Neural progenitor cell (in vitro differentiated cells): ENCODE results near the gene PHACTR1. TPM values are rescaled to one million over a fixed set of nuclear protein-coding genes. Genes with fewer than 3 reads are reported as not detected.

Experiments
- DNase-seq: peaks from one replicate; pipeline ENCODE4 v3.0.0-alpha.2; 2016; ENCODE audit warnings: low spot score
- H2AFZ ChIP-seq: fragments of 200-600 bp; sonication (generic); replicated peaks from 2 replicates; pipeline ENCODE4 v1.6.1; 2016; ENCODE audit warnings: antibody characterized with exemption
- H3F3A ChIP-seq: fragments of 200-600 bp; sonication (generic); 2 replicates; pipeline ENCODE4 v1.6.1; 2016; ENCODE audit warnings: antibody characterized with exemption, low read depth
- H3K27ac ChIP-seq: fragments of 200-600 bp; sonication (generic); 2 replicates; pipeline ENCODE4 v1.5.1; 2016; ENCODE audit warnings: mild to moderate bottlenecking
- H3K27me3 ChIP-seq: fragments of 200-600 bp; sonication (generic); 2 replicates; pipeline ENCODE4 v1.6.1; 2016; ENCODE audit warnings: mild to moderate bottlenecking, moderate library complexity
- H3K36me3 ChIP-seq: fragments of 200-600 bp; sonication (generic); 2 replicates; pipeline ENCODE4 v1.5.1; 2016
- H3K4me1 ChIP-seq: fragments of 200-600 bp; sonication (generic); 2 replicates; pipeline ENCODE4 v1.6.1; 2016; ENCODE audit warnings: mixed run types
- H3K4me2 ChIP-seq: fragments of 200-600 bp; sonication (generic); 2 replicates; pipeline ENCODE4 v1.6.1; 2016
- H3K4me3 ChIP-seq: fragments of 200-600 bp; sonication (generic); 2 replicates; pipeline ENCODE4 v1.5.1; 2016
- H3K79me2 ChIP-seq: fragments of 200-600 bp; sonication (generic); 2 replicates; pipeline ENCODE4 v1.6.1; 2016; ENCODE audit warnings: low read depth
- H3K9ac ChIP-seq: fragments of 200-600 bp; sonication (generic); 2 replicates; pipeline ENCODE4 v1.6.1; 2016
- H3K9me3 ChIP-seq: fragments of 200-600 bp; sonication (generic); 2 replicates; pipeline ENCODE4 v1.5.1; 2016; ENCODE audit warnings: low read depth
- H4K20me1 ChIP-seq: fragments of 200-600 bp; sonication (generic); 2 replicates; pipeline ENCODE4 v1.6.1; 2016; ENCODE audit warnings: low read depth
- H3K27ac Mint-ChIP-seq: 3 replicates; pipeline ENCODE4 v1.8.0; 2021; ENCODE audit warnings: mixed read lengths
- H3K27me3 Mint-ChIP-seq: 2 replicates; pipeline ENCODE4 v1.8.0; 2022; ENCODE audit warnings: low read depth, mild to moderate bottlenecking, inconsistent platforms, moderate library complexity, mixed read lengths; ENCODE audit not compliant: insufficient read depth
- H3K36me3 Mint-ChIP-seq: 3 replicates; pipeline ENCODE4 v1.8.0; 2021; ENCODE audit warnings: mixed read lengths
- H3K4me1 Mint-ChIP-seq: 3 replicates; pipeline ENCODE4 v1.8.0; 2021; ENCODE audit warnings: mixed read lengths
- H3K4me3 Mint-ChIP-seq: 3 replicates; pipeline ENCODE4 v1.8.0; 2021; ENCODE audit warnings: mild to moderate bottlenecking, moderate library complexity, mixed read lengths
- H3K9me3 Mint-ChIP-seq: 3 replicates; pipeline ENCODE4 v1.8.0; 2020; ENCODE audit warnings: mixed read lengths
- CTCF ChIP-seq: fragments of 200-600 bp; sonication (generic); IDR thresholded peaks from 2 replicates; pipeline ENCODE4 v1.5.1; 2017; ENCODE audit warnings: antibody characterized with exemption, mild to moderate bottlenecking
- EZH2 ChIP-seq: fragments of 200-600 bp; sonication (generic); IDR thresholded peaks from 2 replicates; pipeline ENCODE4 v1.6.1; 2017; ENCODE audit warnings: antibody characterized with exemption, mild to moderate bottlenecking, moderate library complexity
- EZH2phosphoT487 ChIP-seq: fragments of 200-600 bp; sonication (generic); IDR thresholded peaks from 2 replicates; pipeline ENCODE4 v1.6.1; 2017; ENCODE audit warnings: antibody characterized with exemption
- total RNA-seq: library from RNA; depleted of rRNA; stranded (reverse); fragments of >200 nt; gene quantifications from 2 replicates; pipeline ENCODE4 v1.2.3, GENCODE V29; 2015; ENCODE audit warnings: low replicate concordance

PHACTR1 gene
- total RNA-seq, 1 donor from 2014 or later, result 2.4 TPM

GRCh38 chr6:13217206-13217905, 500.8 kb downstream of the PHACTR1 start:
- Histone ChIP-seq H3F3A (no peaks in the 10 kb centered on the region), H3K4me2 (no peak overlapping the region), H3K9ac (no peak overlapping the region), H3K4me1 (no peaks in the 10 kb centered on the region), H3K27ac (no peak overlapping the region), H3K9me3 (no peaks in the 10 kb centered on the region), H3K36me3 (no peaks in the 10 kb centered on the region), H3K4me3 (no peak overlapping the region), H2AFZ (no peak overlapping the region), H3K79me2 (no peaks in the 10 kb centered on the region), H3K27me3 (no peaks in the 10 kb centered on the region), H4K20me1 (no peaks in the 10 kb centered on the region)
- no peak overlapping the region for H3K4me3 Mint-ChIP-seq
- DNase-seq, result no peak
- TF ChIP-seq EZH2phosphoT487, result no peak
- TF ChIP-seq EZH2, result no peak
- H3K27ac Mint-ChIP-seq, result no peak overlapping the region
- H3K4me1 Mint-ChIP-seq, result peaks cover 5% of the 10 kb centered on the region
- peaks cover 3% of the 10 kb centered on the region for H3K27me3 Mint-ChIP-seq
- no peaks in the 10 kb centered on the region for H3K9me3 Mint-ChIP-seq
- H3K36me3 Mint-ChIP-seq, result no peaks in the 10 kb centered on the region

- H3K79me2 ChIP-seq, result no peaks in the 10 kb centered on the region
- H3K4me3 ChIP-seq, result no peak overlapping the region
- H3K27me3 Mint-ChIP-seq, result peaks cover 3% of the 10 kb centered on the region
- TF ChIP-seq CTCF (no peak), EZH2phosphoT487 (no peak), EZH2 (no peak)
- H4K20me1 ChIP-seq, result no peaks in the 10 kb centered on the region
- no peaks in the 10 kb centered on the region for H3F3A ChIP-seq
- H3K27ac ChIP-seq, result no peak overlapping the region
- H3K27me3 ChIP-seq, result no peaks in the 10 kb centered on the region
- H3K4me1 Mint-ChIP-seq, result peaks cover 5% of the 10 kb centered on the region
- no peaks in the 10 kb centered on the region for H3K36me3 ChIP-seq
- H3K4me2 ChIP-seq, result no peak overlapping the region
- no peak overlapping the region for H2AFZ ChIP-seq
- H3K9me3 ChIP-seq, result no peaks in the 10 kb centered on the region
- H3K4me3 Mint-ChIP-seq, result no peak overlapping the region
- no peak overlapping the region for H3K9ac ChIP-seq
- H3K27ac Mint-ChIP-seq, result no peak overlapping the region
- H3K4me1 ChIP-seq, result no peaks in the 10 kb centered on the region
- no peaks in the 10 kb centered on the region for H3K9me3 Mint-ChIP-seq
- no peaks in the 10 kb centered on the region for H3K36me3 Mint-ChIP-seq
- no peak for DNase-seq
These were observed 503.7 kb downstream of the PHACTR1 start for GRCh38 chr6:13220266-13220665.

DNA sequence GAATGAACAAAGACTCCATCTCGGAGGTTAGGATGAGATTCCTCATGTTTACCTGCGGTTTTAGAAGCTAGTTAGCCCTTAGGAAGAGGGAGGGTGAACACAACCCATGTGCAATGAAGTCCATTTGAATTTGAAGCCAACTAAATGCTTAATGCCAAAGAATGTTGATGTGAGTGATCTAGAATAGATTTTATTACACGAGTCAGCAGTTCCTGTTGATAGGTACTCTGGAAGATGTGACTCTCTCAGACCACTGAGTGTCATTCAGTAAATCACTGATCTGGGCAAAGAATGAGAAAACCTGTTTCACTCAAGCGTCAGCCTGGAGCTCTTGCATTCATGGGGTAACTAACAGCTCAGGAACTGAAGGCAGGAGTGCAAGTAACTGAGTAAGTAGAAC, 505.5 kb downstream of the PHACTR1 start:
- peaks cover 3% of the 10 kb centered on the region for H3K27me3 Mint-ChIP-seq
- H3K9me3 ChIP-seq, result no peaks in the 10 kb centered on the region
- H3K4me3 Mint-ChIP-seq, result no peak overlapping the region
- no peaks in the 10 kb centered on the region for H3F3A ChIP-seq
- TF ChIP-seq EZH2phosphoT487 (no peak), CTCF (no peak), EZH2 (no peak)
- no peaks in the 10 kb centered on the region for H3K79me2 ChIP-seq
- H3K4me1 ChIP-seq, result no peaks in the 10 kb centered on the region
- peaks cover 4% of the 10 kb centered on the region for H3K4me1 Mint-ChIP-seq
- no peaks in the 10 kb centered on the region for H3K9me3 Mint-ChIP-seq
- no peaks in the 10 kb centered on the region for H3K36me3 ChIP-seq
- no peak overlapping the region for H3K4me2 ChIP-seq
- H4K20me1 ChIP-seq, result no peaks in the 10 kb centered on the region
- H3K27me3 ChIP-seq, result no peaks in the 10 kb centered on the region
- no peak overlapping the region for H3K27ac Mint-ChIP-seq
- no peak overlapping the region for H2AFZ ChIP-seq
- H3K27ac ChIP-seq, result no peak overlapping the region
- H3K4me3 ChIP-seq, result no peak overlapping the region
- no peaks in the 10 kb centered on the region for H3K36me3 Mint-ChIP-seq
- DNase-seq, result no peak
- no peak overlapping the region for H3K9ac ChIP-seq

DNA sequence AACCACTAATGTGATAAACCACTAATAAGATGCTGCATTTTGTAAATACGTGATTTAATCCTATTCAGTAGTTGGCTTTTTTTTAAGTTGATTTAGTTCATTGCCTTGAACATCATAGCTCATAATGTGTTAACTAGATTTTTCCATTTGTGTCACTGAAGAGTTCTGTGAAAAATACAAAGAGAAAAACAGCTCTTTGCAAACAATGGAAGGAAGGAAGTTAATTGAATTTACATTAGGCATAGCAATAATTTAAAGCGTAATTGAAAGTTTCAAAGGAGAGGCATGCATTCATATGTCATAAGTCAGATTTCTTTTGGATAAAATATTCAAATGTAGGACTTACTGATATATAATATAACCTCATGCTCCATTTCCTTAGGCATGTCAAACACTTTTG, 509.5 kb downstream of the PHACTR1 start:
- Histone ChIP-seq H3K9ac (no peak overlapping the region), H3K27ac (no peak overlapping the region), H2AFZ (no peak overlapping the region), H3K4me2 (no peak overlapping the region), H3K9me3 (no peaks in the 10 kb centered on the region), H3K27me3 (no peaks in the 10 kb centered on the region), H3K4me3 (no peak overlapping the region), H3K36me3 (no peaks in the 10 kb centered on the region), H3K4me1 (no peaks in the 10 kb centered on the region), H3F3A (no peaks in the 10 kb centered on the region), H4K20me1 (no peaks in the 10 kb centered on the region), H3K79me2 (no peaks in the 10 kb centered on the region)
- TF ChIP-seq CTCF (no peak), EZH2 (no peak), EZH2phosphoT487 (no peak)
- Mint-ChIP-seq H3K9me3 (no peaks in the 10 kb centered on the region), H3K27ac (no peak overlapping the region), H3K36me3 (no peaks in the 10 kb centered on the region), H3K27me3 (peaks cover 2% of the 10 kb centered on the region), H3K4me3 (no peak overlapping the region), H3K4me1 (no peaks in the 10 kb centered on the region)
- no peak for DNase-seq
